K562 (cell line): ENCODE measurements around the gene HEXIM1.

Experiments
- ATF3 ChIP-seq, 2 experiments: fragments of 450-650 bp in 1 of 2; sonication (generic) in 1 of 2; formaldehyde crosslinking in 1 of 2; IDR thresholded peaks in 1 of 2; conservative IDR thresholded peaks in 1 of 2; 2 replicates each; pipeline versions ENCODE4 v1.6.1 to v1.8.1; 2016 to 2023; ENCODE audit warnings: mild to moderate bottlenecking in 2 of 2, moderate library complexity in 2 of 2, inconsistent platforms in 1 of 2, missing genetic modification reagents in 1 of 2
- CTCF ChIP-seq, 3 experiments: IDR thresholded peaks in 2 of 3; conservative IDR thresholded peaks in 1 of 3; 2 replicates each; pipeline ENCODE4 v1.5.1; 2011 to 2012; ENCODE audit warnings: low read length in 3 of 3, mild to moderate bottlenecking in 3 of 3, control low read depth in 2 of 3, improper control_type of control experiment in 1 of 3, inconsistent platforms in 1 of 3, low read depth in 1 of 3, mixed read lengths in 1 of 3, moderate library complexity in 1 of 3; ENCODE audit not compliant: insufficient read depth in 2 of 3
- EZH2 ChIP-seq: IDR thresholded peaks from 2 replicates; pipeline ENCODE4 v1.6.1; 2012; ENCODE audit warnings: low read depth, mild to moderate bottlenecking, inconsistent platforms, low read length, borderline replicate concordance
- KAT7 ChIP-seq: sonication (generic); formaldehyde crosslinking; IDR thresholded peaks from 2 replicates; pipeline ENCODE4 v1.8.0; 2022; ENCODE audit warnings: missing genetic modification reagents, mild to moderate bottlenecking, borderline replicate concordance
- MBD2 ChIP-seq: sonication (generic); IDR thresholded peaks from 2 replicates; pipeline ENCODE4 v1.6.1; 2016; ENCODE audit warnings: low read depth, borderline replicate concordance
- SPI1 ChIP-seq: IDR thresholded peaks from 2 replicates; pipeline ENCODE4 v1.6.1; 2011; ENCODE audit warnings: low read depth, low read length, control low read depth, borderline replicate concordance
- ZNF639 ChIP-seq, 2 experiments: fragments of 200-800 bp in 1 of 2; sonication (Bioruptor generic) in 1 of 2; sonication (generic) in 1 of 2; formaldehyde crosslinking in 1 of 2; IDR thresholded peaks in 1 of 2; conservative IDR thresholded peaks in 1 of 2; 2 replicates each; pipeline versions ENCODE4 v1.5.0 to v1.6.1; 2016 to 2020; ENCODE audit warnings: missing compliant biosample characterization in 1 of 2, missing genetic modification characterization in 1 of 2, missing genetic modification reagents in 1 of 2
- ZNF780A ChIP-seq: fragments of 250-450 bp; sonication (Bioruptor Pico); IDR thresholded peaks from 2 replicates; pipeline ENCODE4 v1.5.0; 2021; ENCODE audit warnings: mild to moderate bottlenecking
- ZZZ3 ChIP-seq: fragments of 450-650 bp; IDR thresholded peaks from 2 replicates; pipeline ENCODE4 v1.6.1; 2016; ENCODE audit warnings: antibody characterized with exemption, mild to moderate bottlenecking, moderate library complexity

GRCh38 chr17:45201457-45201856, 53.2 kb downstream of the HEXIM1 start:
- TF ChIP-seq ZNF780A (CRISPR knock-in tag): no peak
- no peak for TF ChIP-seq SPI1
- TF ChIP-seq KAT7: no peak
- no peak for TF ChIP-seq EZH2
- TF ChIP-seq ZZZ3: no peak
- no peak for TF ChIP-seq CTCF (IDR thresholded peaks at IDR 0.05 in 2 of 3, conservative IDR thresholded peaks at IDR 0.05 in 1 of 3; ENCODE audit: insufficient read depth in 2 of 3, low read depth in 1 of 3, low read length in 3 of 3)
- TF ChIP-seq ATF3 (IDR thresholded peaks at IDR 0.05): no peak
- TF ChIP-seq ATF3 (CRISPR knock-in tag; conservative IDR thresholded peaks at IDR 0.05): no peak
- TF ChIP-seq ZNF639 (CRISPR knock-in tag; conservative IDR thresholded peaks at IDR 0.05 in 1 of 2, IDR thresholded peaks at IDR 0.05 in 1 of 2): no peak
- TF ChIP-seq MBD2: no peak
